SK-N-SH (cell line): ENCODE results near the gene PPP4R3A.

Experiments
- EZH2phosphoT487 ChIP-seq: fragments of 200-600 bp; sonication (generic); IDR thresholded peaks from 2 replicates; pipeline ENCODE4 v1.6.1; 2017; ENCODE audit warnings: low read depth, mixed run types, mild to moderate bottlenecking, antibody characterized with exemption, moderate library complexity, borderline replicate concordance
- JUND ChIP-seq: IDR thresholded peaks from 2 replicates; pipeline ENCODE4 v1.4.0; 2012
- TF ChIP-seq, protein P1 (sequence below): fragments of 200-600 bp; sonication (generic); IDR thresholded peaks from 2 replicates; pipeline ENCODE4 v1.6.1; 2017; ENCODE audit warnings: antibody characterized with exemption, mild to moderate bottlenecking, moderate library complexity

DNA sequence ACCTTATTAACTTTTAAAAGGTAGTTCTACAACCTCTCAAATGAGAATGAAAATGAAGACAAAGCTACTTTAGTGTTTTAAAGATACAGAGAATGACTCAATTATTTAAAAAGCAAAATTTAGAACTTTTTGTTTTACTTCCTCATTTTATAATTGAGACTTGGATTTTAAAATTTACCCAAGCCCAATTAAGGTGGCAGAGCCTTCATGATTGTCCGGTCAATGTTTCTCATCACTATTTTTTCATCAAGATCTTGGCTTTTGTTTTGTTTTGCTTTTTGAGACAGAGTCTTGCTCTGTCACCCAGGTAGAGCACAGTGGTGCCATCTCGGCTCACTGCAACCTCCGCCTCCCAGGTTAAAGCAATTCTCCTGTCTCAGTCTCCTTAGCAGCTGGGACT is 32.7 kb downstream of the PPP4R3A start:
- TF ChIP-seq, protein P1, sequence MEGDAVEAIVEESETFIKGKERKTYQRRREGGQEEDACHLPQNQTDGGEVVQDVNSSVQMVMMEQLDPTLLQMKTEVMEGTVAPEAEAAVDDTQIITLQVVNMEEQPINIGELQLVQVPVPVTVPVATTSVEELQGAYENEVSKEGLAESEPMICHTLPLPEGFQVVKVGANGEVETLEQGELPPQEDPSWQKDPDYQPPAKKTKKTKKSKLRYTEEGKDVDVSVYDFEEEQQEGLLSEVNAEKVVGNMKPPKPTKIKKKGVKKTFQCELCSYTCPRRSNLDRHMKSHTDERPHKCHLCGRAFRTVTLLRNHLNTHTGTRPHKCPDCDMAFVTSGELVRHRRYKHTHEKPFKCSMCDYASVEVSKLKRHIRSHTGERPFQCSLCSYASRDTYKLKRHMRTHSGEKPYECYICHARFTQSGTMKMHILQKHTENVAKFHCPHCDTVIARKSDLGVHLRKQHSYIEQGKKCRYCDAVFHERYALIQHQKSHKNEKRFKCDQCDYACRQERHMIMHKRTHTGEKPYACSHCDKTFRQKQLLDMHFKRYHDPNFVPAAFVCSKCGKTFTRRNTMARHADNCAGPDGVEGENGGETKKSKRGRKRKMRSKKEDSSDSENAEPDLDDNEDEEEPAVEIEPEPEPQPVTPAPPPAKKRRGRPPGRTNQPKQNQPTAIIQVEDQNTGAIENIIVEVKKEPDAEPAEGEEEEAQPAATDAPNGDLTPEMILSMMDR: no peak
- TF ChIP-seq EZH2phosphoT487 (no peak), JUND (no peak)
